PC-3 (cell line): ENCODE measurements around the gene DZIP1. TPM values are rescaled to one million over a fixed set of nuclear protein-coding genes. Genes with fewer than 3 reads are reported as not detected.
"Not testable (repeated sequence)": the region's sequence is repeated elsewhere in the genome, so short reads cannot be mapped to it uniquely, and the experiment has no call there.

Experiments used
- ATAC-seq: fragments of 200-7000 bp; cut with Tn5 transposase; 2 replicates; pipeline ENCODE4 v1.9.1; 2020; ENCODE audit warnings: mild to moderate bottlenecking, moderate library complexity
- Bru-seq: library from RNA; stranded (reverse); fragments of 400-500 nt; gene quantifications from one replicate; lab custom pipeline; 2021; lab: Mats Ljungman, UMichigan
- BruChase-seq, 2 experiments: library from RNA; stranded (reverse); fragments of 400-500 nt; gene quantifications; one replicate each; lab custom pipeline; 2021; lab: Mats Ljungman, UMichigan
- BruUV-seq: library from RNA; stranded (reverse); fragments of 400-500 nt; replicated peaks from 2 replicates; lab custom pipeline; 2021; lab: Mats Ljungman, UMichigan
- CTCF ChIA-PET: fragments of 300-600 bp; sonication (Branson Sonifier 250); formaldehyde crosslinking; loops from one replicate; lab custom pipeline; 2022; ENCODE audit warnings: antibody characterized with exemption; lab: Charles Lee
- POLR2A ChIA-PET: fragments of 300-600 bp; sonication (Branson Sonifier 250); formaldehyde crosslinking; loops from one replicate; lab custom pipeline; 2022; ENCODE audit warnings: antibody characterized with exemption; ENCODE audit not compliant: unreplicated experiment; lab: Charles Lee
- DNase-seq: peaks from one replicate; pipeline ENCODE4 v3.0.0-alpha.2; 2015
- H2AFZ ChIP-seq: fragments of 300-600 bp; sonication (generic); 2 replicates; pipeline ENCODE4 v1.6.0; 2016; ENCODE audit warnings: antibody characterized with exemption, low read length
- H3F3A ChIP-seq: fragments of 300-600 bp; sonication (generic); one replicate; pipeline ENCODE4 v1.6.0; 2017; ENCODE audit warnings: antibody characterized with exemption, low read length, control low read depth, mild to moderate bottlenecking; ENCODE audit not compliant: unreplicated experiment
- H3K27ac ChIP-seq: fragments of 300-600 bp; sonication (generic); 2 replicates; pipeline ENCODE4 v1.5.1; 2016; ENCODE audit warnings: mild to moderate bottlenecking, low read length
- H3K27me3 ChIP-seq: fragments of 300-600 bp; sonication (generic); 2 replicates; pipeline ENCODE4 v1.6.1; 2016; ENCODE audit warnings: low read length, mixed read lengths
- H3K36me3 ChIP-seq: fragments of 300-600 bp; sonication (generic); 2 replicates; pipeline ENCODE4 v1.6.1; 2016; ENCODE audit warnings: low read depth, mixed run types, low read length, mixed read lengths
- H3K4me1 ChIP-seq: fragments of 300-600 bp; sonication (generic); 2 replicates; pipeline ENCODE4 v1.5.1; 2016; ENCODE audit warnings: low read length; ENCODE audit not compliant: insufficient read depth
- H3K4me2 ChIP-seq: fragments of 300-600 bp; sonication (generic); 2 replicates; pipeline ENCODE4 v1.6.0; 2016; ENCODE audit warnings: low read length
- H3K4me3 ChIP-seq: fragments of 300-600 bp; sonication (generic); 2 replicates; pipeline ENCODE4 v1.5.1; 2016; ENCODE audit warnings: mild to moderate bottlenecking, low read length, mixed read lengths
- H3K79me2 ChIP-seq: fragments of 300-600 bp; sonication (generic); 2 replicates; pipeline ENCODE4 v1.6.1; 2017; ENCODE audit warnings: low read length, mixed read lengths
- H3K9ac ChIP-seq: fragments of 300-600 bp; sonication (generic); 2 replicates; pipeline ENCODE4 v1.6.0; 2016; ENCODE audit warnings: mild to moderate bottlenecking, low read length
- H3K9me2 ChIP-seq: fragments of 300-600 bp; sonication (generic); replicated peaks from 2 replicates; pipeline ENCODE4 v1.6.1; 2016; ENCODE audit warnings: mixed run types, low read length, mixed read lengths
- H3K9me3 ChIP-seq: fragments of 300-600 bp; sonication (generic); 2 replicates; pipeline ENCODE4 v1.6.1; 2016; ENCODE audit warnings: low read length, mixed read lengths
- H4K20me1 ChIP-seq: fragments of 300-600 bp; sonication (generic); 2 replicates; pipeline ENCODE4 v1.6.1; 2016; ENCODE audit warnings: low read length, mixed read lengths
- CTCF ChIP-seq: fragments of 300-600 bp; sonication (generic); conservative IDR thresholded peaks from 2 replicates; pipeline ENCODE4 v1.5.1; 2017; ENCODE audit warnings: antibody characterized with exemption, low read depth, mild to moderate bottlenecking, low read length
- EZH2 ChIP-seq: fragments of 300-600 bp; sonication (generic); IDR thresholded peaks from one replicate; pipeline ENCODE4 v1.6.1; 2017; ENCODE audit warnings: antibody characterized with exemption, mild to moderate bottlenecking, low read length; ENCODE audit not compliant: unreplicated experiment
- EZH2phosphoT487 ChIP-seq: fragments of 300-600 bp; sonication (generic); IDR thresholded peaks from 2 replicates; pipeline ENCODE4 v1.6.1; 2018; ENCODE audit warnings: mild to moderate bottlenecking, antibody characterized with exemption, low read length, borderline replicate concordance
- intact Hi-C: fragments of 100-400 bp; cut with micrococcal nuclease; formaldehyde crosslinking; loops from 2 replicates; pipeline ENCODE4 v1.9.0; 2023
- long read RNA-seq: library from polyadenylated mRNA; unstranded; transcript quantifications from one replicate; pipeline ENCODE4 v2.0.0, GENCODE V29; 2021; ENCODE audit not compliant: unreplicated experiment
- total RNA-seq: library from RNA; depleted of rRNA; stranded (reverse); fragments of >200 nt; gene quantifications from 2 replicates; pipeline ENCODE4 v1.2.3, GENCODE V29; 2014; rRNA removed

DZIP1 gene, protein sequence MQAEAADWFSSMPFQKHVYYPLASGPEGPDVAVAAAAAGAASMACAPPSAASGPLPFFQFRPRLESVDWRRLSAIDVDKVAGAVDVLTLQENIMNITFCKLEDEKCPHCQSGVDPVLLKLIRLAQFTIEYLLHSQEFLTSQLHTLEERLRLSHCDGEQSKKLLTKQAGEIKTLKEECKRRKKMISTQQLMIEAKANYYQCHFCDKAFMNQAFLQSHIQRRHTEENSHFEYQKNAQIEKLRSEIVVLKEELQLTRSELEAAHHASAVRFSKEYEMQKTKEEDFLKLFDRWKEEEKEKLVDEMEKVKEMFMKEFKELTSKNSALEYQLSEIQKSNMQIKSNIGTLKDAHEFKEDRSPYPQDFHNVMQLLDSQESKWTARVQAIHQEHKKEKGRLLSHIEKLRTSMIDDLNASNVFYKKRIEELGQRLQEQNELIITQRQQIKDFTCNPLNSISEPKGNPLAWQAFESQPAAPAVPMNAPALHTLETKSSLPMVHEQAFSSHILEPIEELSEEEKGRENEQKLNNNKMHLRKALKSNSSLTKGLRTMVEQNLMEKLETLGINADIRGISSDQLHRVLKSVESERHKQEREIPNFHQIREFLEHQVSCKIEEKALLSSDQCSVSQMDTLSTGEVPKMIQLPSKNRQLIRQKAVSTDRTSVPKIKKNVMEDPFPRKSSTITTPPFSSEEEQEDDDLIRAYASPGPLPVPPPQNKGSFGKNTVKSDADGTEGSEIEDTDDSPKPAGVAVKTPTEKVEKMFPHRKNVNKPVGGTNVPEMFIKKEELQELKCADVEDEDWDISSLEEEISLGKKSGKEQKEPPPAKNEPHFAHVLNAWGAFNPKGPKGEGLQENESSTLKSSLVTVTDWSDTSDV
- total RNA-seq (1.8 and 3.5 TPM in 2 replicates), Bru-seq, nascent RNA (percentile 25 among the genes with signal in this experiment), BruChase-seq, experiment 1, labeled RNA remaining after a 6-hour chase (percentile 23 among the genes with signal in this experiment), BruChase-seq, experiment 2, labeled RNA remaining after a 2-hour chase (percentile 30 among the genes with signal in this experiment)
- long read RNA-seq: 0 reads

DNA sequence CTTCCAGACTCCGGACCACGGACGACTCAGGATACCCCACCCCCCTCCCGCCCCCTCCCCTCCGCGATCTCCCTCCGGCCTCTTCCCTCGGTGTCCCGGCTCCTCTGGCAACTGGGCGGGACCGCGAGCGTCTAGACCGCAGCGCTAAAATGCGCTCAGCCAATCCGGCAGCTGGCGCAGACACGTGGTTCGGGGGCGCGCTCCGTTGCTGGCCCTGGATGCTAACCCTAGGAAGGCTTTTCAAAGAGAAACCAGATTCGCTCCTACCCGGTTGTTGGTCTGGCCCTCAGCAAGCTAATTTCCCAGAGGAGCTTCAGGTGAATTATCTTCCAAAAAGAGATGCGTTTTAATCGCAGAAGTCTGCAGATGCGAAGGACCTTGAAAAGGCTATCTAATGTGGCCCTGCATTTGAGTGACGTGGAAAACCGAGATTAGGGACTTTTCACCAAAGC is at the start of gene DZIP1:
Gene DZIP1, minus strand, starts transcription at position 106 of the 452 bp plus-strand sequence. CDS start 2,677 bp downstream, outside the sequence.
- TF ChIP-seq EZH2phosphoT487 (no peak), EZH2 (no peak), CTCF (no peak)
- peak; percentile 40 for DNase-seq
- peak; percentile 77 for ATAC-seq
- no peaks in the 10 kb centered on the region for H3F3A ChIP-seq
- H3K4me3 ChIP-seq: peak within 1 kb of the TSS; percentile 70
- H3K4me2 ChIP-seq: peak within 1 kb of the TSS; percentile 89
- POLR2A ChIA-PET: no interaction called here
- CTCF ChIA-PET: no interaction called here
- H3K79me2 ChIP-seq: no peaks in the 10 kb centered on the region
- H3K36me3 ChIP-seq: no peaks in the 10 kb centered on the region
- H2AFZ ChIP-seq: peak within 1 kb of the TSS; percentile 97
- H3K9me2 ChIP-seq: no peaks in the 10 kb centered on the region
- no peaks in the 10 kb centered on the region for H4K20me1 ChIP-seq
- H3K27me3 ChIP-seq: no peaks in the 10 kb centered on the region
- BruUV-seq: no TSS peak
- H3K27ac ChIP-seq: no peak within 1 kb of the TSS
- H3K9me3 ChIP-seq: no peaks in the 10 kb centered on the region
- H3K9ac ChIP-seq: no peak within 1 kb of the TSS
- peaks cover 7% of the 10 kb centered on the region for H3K4me1 ChIP-seq
- intact Hi-C loops: no loop called here

- H3K27ac ChIP-seq, H3K4me3 ChIP-seq, H2AFZ ChIP-seq, intact Hi-C loops, BruUV-seq, DNase-seq, POLR2A ChIA-PET, CTCF ChIA-PET, H3F3A ChIP-seq, H3K27me3 ChIP-seq, ATAC-seq, H3K9ac ChIP-seq, H3K36me3 ChIP-seq, H3K4me1 ChIP-seq, H3K4me2 ChIP-seq, H3K9me2 ChIP-seq, H3K9me3 ChIP-seq: not testable (repeated sequence)
- H3K79me2 ChIP-seq: peaks cover 39% of the 10 kb centered on the region
- peaks cover 11% of the 10 kb centered on the region for H4K20me1 ChIP-seq
Observed at GRCh38 chr13:95690986-95691385, 46.5 kb upstream of the DZIP1 start.

- no peak for ATAC-seq
- Histone ChIP-seq H3K4me2 (no peak overlapping the region), H3K9me3 (no peaks in the 10 kb centered on the region), H3K36me3 (no peaks in the 10 kb centered on the region), H3K27me3 (no peaks in the 10 kb centered on the region), H2AFZ (no peak overlapping the region), H3K4me3 (no peak overlapping the region), H3F3A (no peaks in the 10 kb centered on the region), H3K79me2 (peaks cover 52% of the 10 kb centered on the region), H4K20me1 (peaks cover 11% of the 10 kb centered on the region), H3K9ac (no peak overlapping the region), H3K27ac (no peak overlapping the region), H3K4me1 (no peaks in the 10 kb centered on the region), H3K9me2 (no peaks in the 10 kb centered on the region)
- POLR2A ChIA-PET: no interaction called here
- TF ChIP-seq EZH2phosphoT487: no peak
- TF ChIP-seq EZH2: no peak
- no peak for TF ChIP-seq CTCF
- CTCF ChIA-PET: no interaction called here
- intact Hi-C loops: no loop called here
- no TSS peak for BruUV-seq
- no peak for DNase-seq
Observed at GRCh38 chr13:95689582-95689926, 45.0 kb upstream of the DZIP1 start.

GRCh38 chr13:95684960-95685359 is 40.5 kb upstream of the DZIP1 start:
- H3K9me3 ChIP-seq, H3F3A ChIP-seq, CTCF ChIA-PET, POLR2A ChIA-PET, intact Hi-C loops, BruUV-seq, DNase-seq, H3K9ac ChIP-seq, ATAC-seq, H2AFZ ChIP-seq, H3K4me2 ChIP-seq, H3K4me1 ChIP-seq, H3K36me3 ChIP-seq, H3K27me3 ChIP-seq, H3K27ac ChIP-seq, H3K9me2 ChIP-seq, H3K4me3 ChIP-seq: not testable (repeated sequence)
- peaks cover 11% of the 10 kb centered on the region; the same call in 1 of the 2 replicates for H4K20me1 ChIP-seq
- H3K79me2 ChIP-seq: peaks cover 98% of the 10 kb centered on the region
